Glomerular endothelial cell (primary cell): ENCODE measurements around the gene ELMO2. TPM values are rescaled to one million over a fixed set of nuclear protein-coding genes. Genes with fewer than 3 reads are reported as not detected.
"Not testable (repeated sequence)": the region's sequence is repeated elsewhere in the genome, so short reads cannot be mapped to it uniquely, and the experiment has no call there.

Experiments used
- DNase-seq: peaks from one replicate; pipeline ENCODE4 v3.0.0-alpha.2; 2011; ENCODE audit warnings: low read depth, low spot score; ENCODE audit errors: extremely low read depth
- total RNA-seq: library from RNA; depleted of rRNA; stranded (reverse); fragments of >200 nt; gene quantifications from 2 replicates; pipeline ENCODE4 v1.2.3, GENCODE V29; 2015

Gene ELMO2
- total RNA-seq, 1 donor from 2014 or later: 38.8 TPM

DNA sequence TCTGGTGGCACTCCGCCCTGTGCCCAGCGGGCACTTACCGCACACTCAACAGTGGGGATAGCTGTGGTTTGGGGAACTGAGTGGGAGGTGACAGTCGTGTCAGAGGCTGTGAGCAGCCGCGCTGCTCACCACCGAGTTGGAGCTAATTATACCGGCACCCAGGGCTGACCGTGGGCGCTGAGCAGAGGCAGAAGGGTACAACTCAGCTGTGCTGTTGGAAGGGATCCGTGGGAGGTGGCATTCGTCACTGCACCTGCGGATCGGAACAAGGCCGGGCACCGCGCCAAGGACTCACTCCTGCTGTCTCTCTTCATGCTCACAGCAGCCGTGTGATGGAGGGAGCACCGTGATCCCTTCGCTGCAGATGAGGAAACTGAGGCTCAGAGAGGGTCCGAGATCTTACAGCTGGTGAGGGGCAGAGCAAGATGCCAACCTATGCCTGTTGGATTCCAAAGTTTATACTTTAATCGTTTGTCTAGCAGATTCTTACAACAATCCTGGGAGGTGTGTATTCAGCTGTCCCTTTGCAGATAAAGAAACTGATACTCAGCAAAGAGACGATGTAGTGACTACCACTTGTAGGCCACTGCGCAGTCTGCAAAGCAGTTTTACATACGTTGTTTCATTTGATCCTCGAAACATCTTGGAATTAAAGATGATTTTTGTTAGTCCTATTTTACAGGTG lies 713 bp upstream of the ELMO2 start:
- no peak for DNase-seq

DNA sequence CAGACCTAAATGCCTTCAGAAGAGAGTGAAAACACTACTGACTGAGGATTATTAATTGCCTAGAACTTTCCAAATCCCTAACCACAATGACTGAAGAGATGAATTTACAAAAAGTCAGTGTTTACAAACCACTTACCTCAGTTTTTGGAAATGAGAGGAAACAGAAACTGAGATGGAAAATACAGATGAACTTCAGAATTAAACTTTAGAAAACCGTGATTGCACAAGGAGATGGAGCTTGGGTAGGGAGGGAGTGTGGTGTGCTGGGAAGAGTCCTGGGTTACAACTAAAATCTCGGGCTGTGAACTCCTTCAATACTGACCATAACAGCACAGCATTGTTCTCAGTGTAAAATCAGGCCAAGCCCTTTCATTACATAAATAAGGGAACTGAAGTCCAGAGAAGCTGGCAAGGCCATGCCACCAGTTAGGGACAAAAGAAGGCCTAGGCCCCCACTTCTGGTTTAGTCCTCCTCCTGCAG lies 4.0 kb downstream of the ELMO2 start:
- DNase-seq: no peak

DNA sequence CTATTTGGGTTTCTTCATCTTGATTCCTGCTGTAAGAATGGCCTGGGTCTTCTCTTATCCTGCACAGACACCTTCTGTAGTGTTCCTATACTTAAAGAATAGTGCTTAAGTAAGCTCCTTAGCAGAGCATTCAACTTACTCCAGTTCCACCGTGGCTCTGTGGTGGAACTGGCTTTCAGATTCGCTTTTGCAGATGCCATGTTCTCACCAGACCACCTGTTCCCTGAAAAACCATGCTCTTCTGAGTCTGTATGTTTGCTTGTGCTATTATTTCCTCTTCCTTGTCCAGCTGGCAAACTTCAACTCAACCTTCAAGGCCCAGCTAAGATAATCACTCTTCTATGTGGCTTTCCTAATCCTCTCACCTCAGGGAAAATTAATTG lies 4.9 kb downstream of the ELMO2 start:
- DNase-seq: no peak

DNA sequence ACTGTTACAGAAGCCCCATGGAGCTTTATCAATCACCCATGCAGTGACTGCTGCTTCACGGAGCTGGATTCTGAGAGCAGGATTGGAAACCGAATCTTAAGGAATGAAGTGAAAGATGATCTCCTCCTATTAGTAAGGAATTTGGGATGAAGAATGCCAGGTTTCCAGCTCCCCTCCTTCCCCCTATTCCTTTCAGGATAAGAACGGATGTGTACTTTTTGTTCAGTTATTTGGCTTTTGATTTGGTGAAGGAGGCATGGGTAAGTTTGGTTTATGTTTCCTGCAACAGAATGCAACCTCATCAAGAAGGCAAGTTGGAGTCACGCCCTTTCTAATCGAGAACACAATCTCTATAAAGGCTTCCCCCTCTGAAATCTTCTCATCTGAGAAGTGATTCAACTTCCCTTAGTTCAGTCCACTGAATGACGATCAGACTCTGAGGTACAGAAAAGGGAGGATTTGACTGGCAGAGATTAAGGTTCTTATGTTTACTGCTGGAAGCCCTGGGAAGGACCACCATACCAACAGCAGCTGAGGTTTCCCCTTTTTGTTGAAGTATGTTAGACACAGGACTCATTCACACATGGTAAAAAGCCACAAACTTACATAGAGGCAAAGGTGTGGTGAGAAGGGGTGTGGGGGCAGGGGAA lies 5.5 kb downstream of the ELMO2 start:
- DNase-seq: no peak

DNA sequence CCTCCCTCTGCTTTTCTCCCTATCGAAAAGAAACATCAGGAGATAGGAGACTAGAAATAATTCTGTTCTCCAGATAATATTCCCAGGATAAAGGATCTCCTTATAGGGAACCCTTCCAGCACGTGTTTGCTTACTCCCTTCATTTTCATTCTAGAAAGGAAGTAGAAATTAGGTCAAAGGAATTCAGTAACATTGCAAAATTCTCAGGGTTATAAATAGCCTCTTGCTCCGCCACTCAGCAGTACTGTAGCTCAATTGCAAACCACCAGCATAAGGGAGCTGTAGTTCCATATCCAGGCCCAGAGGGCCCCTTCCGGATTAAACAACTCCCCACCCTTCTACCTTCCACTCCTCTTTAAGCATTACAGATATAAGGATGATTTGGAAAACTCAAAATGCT lies 6.2 kb downstream of the ELMO2 start:
- DNase-seq: no peak

DNA sequence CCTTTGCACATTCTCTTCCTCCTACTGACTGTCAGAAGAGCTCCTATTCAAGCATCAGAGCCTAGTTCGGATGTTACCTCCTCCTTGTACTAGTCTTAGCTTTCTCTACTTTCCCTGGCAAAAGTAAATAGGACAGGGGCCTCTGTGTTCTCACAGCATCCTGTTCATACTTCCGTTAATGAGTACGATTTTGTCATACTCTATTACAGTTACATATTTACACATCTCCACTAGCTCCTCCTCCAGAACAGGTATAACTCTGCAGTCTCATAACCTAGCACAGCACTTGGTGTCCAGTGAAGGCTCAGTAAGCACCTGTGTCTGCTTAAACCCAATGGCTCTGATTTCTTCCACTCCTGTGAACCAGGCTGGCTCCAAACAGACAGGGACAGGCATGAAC lies 7.0 kb downstream of the ELMO2 start:
- no peak for DNase-seq

DNA sequence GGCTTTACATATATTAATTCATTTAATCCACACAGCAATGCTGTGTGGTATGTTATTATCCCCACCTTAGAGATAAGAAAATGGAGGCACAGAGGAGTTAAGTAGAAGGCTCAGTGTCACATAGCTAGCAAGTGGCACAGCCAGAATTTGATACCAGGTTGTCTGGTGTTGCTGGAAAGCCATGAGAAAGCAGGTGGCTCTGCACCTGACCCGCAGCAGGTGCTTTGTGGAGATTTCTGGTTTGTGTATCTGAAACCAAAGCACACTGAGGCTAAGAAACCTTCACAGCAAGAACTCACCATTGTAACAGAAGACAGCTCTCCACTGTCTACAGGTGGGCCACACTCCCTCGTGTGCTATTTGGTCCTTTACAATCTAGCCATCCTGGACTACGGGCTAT lies 7.5 kb downstream of the ELMO2 start:
- no peak for DNase-seq

DNA sequence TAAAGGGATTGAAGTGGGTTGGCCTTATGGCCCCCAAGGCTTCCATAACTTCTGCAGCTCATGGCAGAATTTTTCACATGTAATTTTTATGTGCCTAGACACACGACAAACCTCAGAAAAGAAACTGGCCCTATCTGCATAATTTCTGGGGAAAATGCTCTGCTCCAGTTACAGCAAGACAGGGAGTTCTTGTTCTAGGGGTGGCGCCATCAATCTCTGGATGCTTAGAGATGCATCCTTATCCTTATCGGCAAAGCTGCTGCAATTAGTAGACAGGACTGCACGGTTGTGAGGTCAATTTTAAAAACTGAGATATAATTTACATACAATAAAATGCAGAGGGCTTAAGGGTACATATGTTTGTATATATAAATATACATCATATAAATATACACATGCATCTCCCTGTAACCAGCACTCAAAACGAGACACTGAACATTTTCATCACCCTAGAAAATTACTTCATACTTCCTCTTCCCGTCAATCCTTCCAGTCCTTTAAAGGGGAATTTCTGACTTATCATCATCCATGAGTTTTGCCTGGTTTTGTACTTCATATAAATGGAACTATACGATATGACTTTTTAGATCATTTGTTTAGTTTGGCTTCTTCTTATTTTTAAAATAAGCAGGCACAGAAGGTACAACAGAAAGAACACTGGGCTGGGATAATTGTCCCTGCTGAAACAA lies 10.2 kb downstream of the ELMO2 start:
- no peak for DNase-seq

DNA sequence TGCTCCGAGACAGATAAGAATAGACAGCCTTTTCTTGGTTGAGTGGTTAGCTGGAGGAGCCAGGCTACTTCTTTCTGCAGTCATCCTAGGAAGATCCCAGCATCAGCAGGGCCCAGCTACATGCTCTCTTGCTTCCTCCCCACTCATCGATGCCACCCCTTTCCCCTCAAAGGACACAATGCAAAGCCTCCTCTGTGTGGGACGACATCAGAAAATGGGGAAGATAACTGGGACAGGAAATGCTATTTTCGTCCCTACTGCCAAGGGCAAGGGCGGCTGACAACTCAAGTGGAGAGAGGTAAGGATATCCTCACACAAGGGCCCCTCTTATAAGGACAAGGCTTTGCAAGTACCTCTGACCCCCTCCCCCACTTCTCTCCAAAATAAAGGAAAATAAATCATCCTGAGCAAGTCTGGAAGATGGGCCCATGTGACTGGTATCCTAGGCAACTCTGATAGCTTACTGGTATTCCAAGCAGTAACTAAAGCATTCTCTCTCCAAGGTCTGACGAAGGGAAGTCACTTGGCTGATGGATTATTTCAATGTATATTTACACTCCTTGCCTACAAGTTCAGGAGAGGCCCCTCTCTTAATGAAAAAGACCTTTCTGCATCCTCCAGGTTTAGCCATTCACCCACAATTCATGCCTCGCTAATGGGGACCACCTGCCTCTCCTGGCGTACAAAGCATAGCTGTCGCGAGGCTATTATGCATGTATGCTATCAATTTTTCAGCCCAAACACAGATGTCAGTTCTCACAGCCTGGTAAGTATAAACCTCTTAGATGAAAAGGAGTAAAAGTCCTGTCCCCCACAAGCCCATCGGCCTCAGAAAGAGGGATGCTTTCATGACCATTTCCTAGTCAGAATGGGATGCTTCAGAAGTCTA lies 11.3 kb downstream of the ELMO2 start:
- no peak for DNase-seq

DNA sequence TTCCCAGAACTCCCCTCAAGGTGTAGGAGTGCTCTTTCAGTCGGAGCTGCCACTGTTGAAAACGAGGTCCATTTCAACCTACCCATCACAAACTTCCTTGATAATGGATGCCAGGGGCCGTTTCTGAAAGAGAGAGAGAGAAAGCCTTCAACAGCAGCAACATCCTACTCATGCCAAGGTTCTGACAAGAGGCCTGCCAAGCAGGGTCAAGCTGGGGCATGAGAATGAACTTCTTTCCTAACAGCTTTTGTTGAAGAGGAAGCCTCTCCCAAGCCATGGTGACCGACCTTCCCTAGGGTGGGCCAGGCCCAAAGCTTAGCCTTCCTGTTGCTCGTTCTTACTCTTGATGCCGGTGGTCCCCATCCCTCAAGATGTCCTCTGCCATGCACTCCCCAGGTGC lies 12.4 kb downstream of the ELMO2 start:
- no peak for DNase-seq

DNA sequence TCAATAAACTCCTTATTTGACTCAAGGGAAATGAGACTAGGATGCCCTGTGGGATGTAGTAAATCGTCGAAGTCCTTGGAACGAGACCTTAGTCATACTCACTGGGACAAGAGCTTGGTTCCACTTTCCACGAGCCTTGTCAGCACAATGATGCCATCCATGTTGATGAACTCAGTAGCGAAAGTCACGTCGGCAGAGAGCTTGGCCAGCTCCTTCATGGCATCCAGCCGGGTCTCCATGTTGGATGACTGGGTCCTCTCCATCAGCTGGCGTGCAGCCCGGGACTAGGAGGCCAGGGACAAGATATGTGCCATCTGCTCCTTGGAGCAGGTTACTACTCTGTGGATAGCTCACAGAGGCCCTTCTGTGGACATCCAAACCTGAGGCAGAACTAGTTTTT lies 17.5 kb downstream of the ELMO2 start:
- no peak for DNase-seq

DNA sequence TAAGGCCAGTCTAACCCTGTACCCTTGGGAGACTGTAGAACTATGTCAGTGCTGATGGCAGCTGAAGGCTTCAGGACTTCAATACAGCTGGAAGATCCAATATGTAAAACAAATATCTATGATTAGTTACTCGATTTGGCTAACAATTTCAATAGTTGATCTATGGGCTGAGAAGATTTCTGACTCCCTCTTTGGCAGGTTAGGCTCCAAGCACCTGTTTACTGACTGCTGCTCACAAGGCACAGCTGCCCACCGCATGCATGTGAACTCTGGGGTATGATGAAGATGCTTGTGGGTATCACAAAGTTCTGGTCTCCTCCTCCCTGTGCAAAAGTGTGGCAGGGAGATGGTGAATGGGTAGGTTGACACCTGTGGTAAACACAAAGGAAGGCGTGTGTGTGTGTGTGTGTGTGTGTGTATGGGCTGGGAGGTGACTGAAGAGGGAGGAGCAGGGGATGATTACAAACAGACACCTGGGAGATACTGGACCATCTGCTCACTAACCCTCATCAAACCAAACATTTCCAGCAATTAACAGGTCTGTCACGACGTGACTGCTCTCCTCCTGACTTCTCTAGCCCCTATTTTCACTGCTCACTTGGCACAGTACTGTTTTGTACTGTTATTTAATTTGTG lies 18.1 kb downstream of the ELMO2 start:
- DNase-seq: no peak

DNA sequence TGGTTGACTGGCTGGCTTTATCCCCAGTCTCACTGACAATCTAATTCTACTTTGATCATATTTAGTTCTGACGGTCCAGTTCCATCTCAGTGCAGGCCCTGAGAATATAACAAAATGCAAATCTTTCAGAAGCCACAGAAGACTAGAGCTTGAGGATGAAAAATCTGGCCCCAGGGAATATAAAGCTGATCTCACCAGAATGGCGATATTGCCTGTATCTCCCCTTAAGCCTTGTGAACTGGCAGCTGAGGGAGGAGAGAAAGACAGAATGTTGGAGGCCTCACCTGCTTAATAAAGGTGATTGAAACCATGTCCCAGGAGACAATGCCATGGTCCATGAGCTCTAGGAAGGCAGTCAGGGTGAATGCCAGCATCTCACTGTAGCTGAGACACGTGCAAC lies 19.4 kb downstream of the ELMO2 start:
- not testable (repeated sequence) for DNase-seq

DNA sequence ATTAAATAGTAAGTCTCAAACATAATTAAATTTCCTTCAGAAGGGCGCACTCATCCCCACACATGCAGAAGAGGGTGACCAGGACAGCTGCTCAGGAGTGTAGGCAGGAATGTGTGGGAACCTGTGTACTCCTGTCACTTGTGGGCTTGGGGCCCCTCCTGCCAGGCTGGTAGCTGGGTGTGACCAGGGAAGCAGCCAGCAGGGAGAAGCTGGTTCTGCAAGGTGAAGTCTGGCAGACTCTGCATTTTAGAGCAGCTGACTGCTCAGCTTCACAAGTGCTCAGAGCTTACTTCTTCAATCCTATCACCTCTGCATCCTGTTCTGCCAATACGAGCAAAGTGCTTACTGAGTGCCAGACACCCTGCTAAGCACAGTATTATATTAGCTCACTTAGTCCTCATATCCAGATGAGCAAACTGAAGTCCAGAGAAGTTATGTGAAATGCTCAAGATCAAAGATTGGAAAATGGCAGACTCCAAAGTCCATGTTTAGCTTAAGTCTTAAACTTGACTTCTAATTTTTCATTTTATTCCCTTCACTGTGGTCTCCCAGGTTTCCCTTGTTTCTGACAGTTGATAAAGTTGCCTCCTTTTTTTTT lies 27.9 kb downstream of the ELMO2 start:
- no peak for DNase-seq

DNA sequence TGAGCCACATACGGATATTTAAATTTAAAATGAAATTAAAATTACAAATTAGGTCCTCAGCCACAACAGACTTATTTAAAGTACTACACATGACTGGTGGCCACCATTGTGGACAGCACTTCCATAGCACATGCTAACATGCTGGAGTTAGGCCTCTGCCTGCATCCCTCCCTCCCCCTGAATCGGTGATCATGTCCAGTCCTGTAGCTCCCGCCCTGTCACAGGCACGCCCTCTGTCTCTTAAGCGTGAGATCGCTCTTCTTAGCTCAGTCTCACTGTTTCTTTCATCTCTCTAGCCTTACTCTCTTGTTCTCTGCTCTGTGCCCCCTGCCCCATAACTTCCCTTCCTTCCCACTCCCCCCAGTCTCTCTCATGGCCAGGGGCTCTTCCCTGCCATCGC lies 28.9 kb downstream of the ELMO2 start:
- DNase-seq: no peak

DNA sequence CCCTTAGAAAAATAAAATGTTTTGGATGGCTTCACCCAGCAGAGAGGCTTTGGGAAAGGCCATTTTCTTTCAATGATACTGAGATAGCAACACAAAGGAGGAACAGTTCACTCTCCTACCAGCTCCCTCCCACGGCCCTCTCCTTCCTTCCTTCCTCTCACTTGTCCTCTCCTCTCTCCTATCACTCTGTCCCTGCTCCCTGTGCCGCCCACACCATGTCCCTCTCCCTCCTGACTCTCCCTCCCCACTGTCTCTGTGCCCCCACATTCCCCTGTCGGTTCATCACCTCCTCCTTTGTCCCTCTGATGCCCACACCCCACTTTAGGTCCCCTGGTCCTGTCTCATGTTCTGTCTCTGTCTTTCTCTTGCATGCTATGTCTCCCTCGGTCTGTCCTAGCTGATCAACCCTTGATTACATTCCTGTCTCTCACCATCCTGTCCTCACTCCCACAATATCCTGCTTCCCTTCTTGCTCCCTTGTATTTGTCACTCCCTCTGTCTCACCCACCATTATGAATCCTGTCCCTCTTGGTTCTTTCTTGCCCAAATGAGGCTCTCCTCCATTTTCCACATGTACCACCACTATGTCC lies 30.1 kb downstream of the ELMO2 start:
- DNase-seq: no peak

DNA sequence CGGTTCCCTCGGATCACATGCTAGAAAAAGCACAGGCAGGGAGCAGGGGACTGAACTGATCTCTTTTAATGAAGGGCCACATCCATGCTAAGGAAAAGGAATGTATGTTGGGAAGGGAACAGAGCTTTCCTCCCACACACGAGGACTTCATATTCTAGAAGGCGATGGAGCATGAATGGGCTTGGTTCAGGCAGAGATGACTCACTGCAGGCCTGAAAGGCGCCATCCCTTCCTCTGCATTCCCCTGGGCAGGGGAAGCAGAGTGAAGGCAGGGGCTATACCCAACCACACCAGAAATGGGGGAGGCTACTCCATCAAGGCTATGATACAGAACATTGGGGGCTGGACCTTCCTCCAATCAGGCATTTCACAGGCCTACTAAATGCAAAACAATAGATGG lies 30.6 kb downstream of the ELMO2 start:
- no peak for DNase-seq

DNA sequence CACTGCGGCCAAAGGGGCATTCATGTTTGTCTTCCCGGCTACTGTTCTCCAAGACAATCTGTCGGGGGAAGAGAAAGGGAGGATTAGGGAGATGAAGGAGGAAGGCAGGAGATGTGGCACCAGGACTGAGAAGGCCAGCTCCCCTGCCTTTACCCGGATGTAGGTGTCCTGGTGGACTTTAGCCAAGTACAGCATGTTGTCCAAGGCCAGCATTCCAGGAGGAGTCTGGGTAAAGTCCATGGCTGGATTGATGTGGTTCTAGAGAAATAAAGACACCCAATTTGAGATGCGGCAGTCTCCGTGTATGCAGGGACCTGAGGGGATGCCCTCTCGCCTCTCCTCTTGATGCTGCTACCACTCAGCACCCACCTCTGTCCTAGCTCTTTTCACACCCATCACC lies 32.0 kb downstream of the ELMO2 start:
- no peak for DNase-seq

DNA sequence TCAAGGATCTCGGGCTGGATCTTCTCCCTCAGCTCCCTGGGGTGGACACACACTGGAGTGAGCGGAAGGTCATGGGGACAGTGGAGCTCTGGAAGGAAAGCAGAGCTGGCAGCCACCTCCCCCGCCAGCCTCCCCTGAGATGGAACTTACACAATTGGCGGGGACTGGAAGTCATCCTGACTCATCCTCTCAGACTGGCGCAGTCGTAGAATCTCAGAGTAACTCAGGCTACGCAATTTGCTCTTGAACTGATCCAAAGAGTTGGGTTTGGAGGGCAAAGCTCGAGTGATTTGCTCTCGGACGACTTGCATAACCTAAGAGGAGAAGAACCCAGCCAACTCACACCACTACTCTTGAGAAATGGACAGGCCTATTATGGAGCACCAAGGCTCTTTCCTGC lies 34.8 kb downstream of the ELMO2 start:
- DNase-seq: no peak

DNA sequence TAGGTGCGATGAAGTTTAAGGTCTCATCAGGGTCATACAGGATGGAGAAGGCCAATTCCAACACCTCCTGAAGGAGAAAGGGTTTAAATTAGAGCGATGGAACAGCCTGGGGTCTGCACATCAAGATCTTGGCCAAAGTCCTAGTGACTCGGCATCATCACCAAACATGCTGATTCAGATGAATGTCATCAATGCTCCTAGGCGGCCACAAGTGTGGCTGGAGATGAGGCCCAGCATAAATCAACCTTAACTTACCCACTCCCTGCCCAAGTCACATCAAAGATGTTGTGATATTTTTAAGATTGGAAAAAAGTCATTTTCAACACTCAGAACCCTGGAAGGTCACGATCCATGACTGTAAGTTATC lies 37.5 kb downstream of the ELMO2 start:
- DNase-seq: no peak
